H1 (cell line): ENCODE results near the gene FGD5. TPM values are rescaled to one million over a fixed set of nuclear protein-coding genes. Genes with fewer than 3 reads are reported as not detected.

Experiments
- ATF2 ChIP-seq: IDR thresholded peaks from 2 replicates; pipeline ENCODE4 v1.6.1; 2012; ENCODE audit warnings: low read length, inconsistent platforms
- CHD1 ChIP-seq: IDR thresholded peaks from 2 replicates; pipeline ENCODE4 v1.6.1; 2012; ENCODE audit warnings: low read depth, low read length, improper control_type of control experiment
- CHD2 ChIP-seq: IDR thresholded peaks from 2 replicates; pipeline ENCODE4 v1.6.1; 2012; ENCODE audit warnings: low read length, improper control_type of control experiment
- CHD7 ChIP-seq: fragments of 300-600 bp; sonication (generic); IDR thresholded peaks from 2 replicates; pipeline ENCODE4 v1.7.1; 2012; ENCODE audit warnings: low read length, moderate library complexity, mild to moderate bottlenecking, inconsistent platforms; ENCODE audit not compliant: insufficient replicate concordance
- GABPA ChIP-seq: IDR thresholded peaks from 2 replicates; pipeline ENCODE4 v1.6.1; 2011; ENCODE audit warnings: mild to moderate bottlenecking, low read length, moderate library complexity, borderline replicate concordance; ENCODE audit not compliant: insufficient read depth
- KDM4A ChIP-seq: IDR thresholded peaks from one replicate; pipeline ENCODE4 v1.7.1; 2012; ENCODE audit warnings: low read depth, mild to moderate bottlenecking, moderate library complexity, low read length, inconsistent platforms; ENCODE audit not compliant: severe bottlenecking
- PHF8 ChIP-seq: fragments of 200-600 bp; sonication (generic); conservative IDR thresholded peaks from 2 replicates; pipeline ENCODE4 v1.7.1; 2012; ENCODE audit warnings: low read depth, mild to moderate bottlenecking, inconsistent platforms, low read length, moderate library complexity
- RBBP5 ChIP-seq: IDR thresholded peaks from 2 replicates; pipeline ENCODE4 v1.7.1; 2012; ENCODE audit warnings: low read depth, mild to moderate bottlenecking, inconsistent platforms, low read length, moderate library complexity, borderline replicate concordance
- SP1 ChIP-seq: IDR thresholded peaks from 2 replicates; pipeline ENCODE4 v1.6.1; 2011; ENCODE audit warnings: low read depth, low read length
- polyA plus RNA-seq, 7 experiments: library from polyadenylated mRNA; depleted of rRNA in 3 of 7; stranded (reverse) in 5 of 7; unstranded in 2 of 7; fragments of >200 nt in 5 of 7; fragments of 200-250 nt in 2 of 7; gene quantifications; 1 replicate in 5 of 7; 2 replicates in 1 of 7; 4 replicates in 1 of 7; pipeline versions ENCODE4 v1.2.1 to v1.2.3, GENCODE V29; 2011 to 2013; ENCODE audit warnings: missing spikeins in 2 of 7, mixed read lengths in 2 of 7
- total RNA-seq: library from RNA; stranded (reverse); fragmentation: NEBNext Ultra II Directional; extraction: Animal tissue kit (Norgen Biotek cat#: 25700); gene quantifications from 2 replicates; pipeline ENCODE4 v1.2.1, GENCODE V29; 2021

FGD5 gene
- total and polyA plus RNA-seq, 2 of the 8 experiments (the other 6 are each of a cell fraction or from before 2014, with no cell fraction given) = 4.7 to 14.3 TPM

GRCh38 chr3:14795996-14796395, 22.8 kb upstream of the FGD5 start (continued):
- no peak for TF ChIP-seq CHD7
- TF ChIP-seq CHD2 = no peak
- TF ChIP-seq RBBP5 = no peak
- TF ChIP-seq GABPA = no peak
- no peak for TF ChIP-seq PHF8
- no peak for TF ChIP-seq KDM4A
- TF ChIP-seq SP1 = no peak
- TF ChIP-seq CHD1 = no peak
- no peak for TF ChIP-seq ATF2
